ENCODE data around the gene ARAP3. TPM values are rescaled to one million over a fixed set of nuclear protein-coding genes. Genes with fewer than 3 reads are reported as not detected.

Gene ARAP3
- total RNA-seq, 1 experiment from 2014 or later: 10.6 TPM

- DNase-seq (ENCODE audit: low read depth): no peak
- in situ Hi-C loops (cut with HindIII; ENCODE audit: low pct_unique_long_range_greater_than_20kb, low sequenced_read_pairs): no loop called here
Measured at GRCh38 chr5:141706121-141706520, 24.1 kb upstream of the ARAP3 start.

DNA sequence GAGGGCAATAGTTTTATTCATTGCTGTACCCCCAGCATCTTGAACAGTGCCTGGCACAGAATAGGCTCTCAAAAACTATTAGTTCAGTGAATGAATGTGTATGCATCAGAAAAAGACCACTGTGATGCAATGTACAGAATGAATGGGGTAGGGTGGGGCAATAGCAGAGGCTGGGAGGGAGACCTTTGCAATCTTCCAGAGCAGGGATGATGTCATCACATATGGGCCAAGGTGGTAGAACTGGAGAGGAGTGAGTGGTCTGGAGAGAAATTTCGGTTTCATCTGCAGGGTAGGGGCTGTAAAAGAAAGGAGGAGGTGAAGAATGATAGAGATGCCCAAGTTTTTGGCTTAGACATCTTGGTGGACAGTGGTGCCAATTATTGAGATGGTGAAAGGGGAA, 23.4 kb upstream of the ARAP3 start:
- no peak for DNase-seq (ENCODE audit: low read depth)
- in situ Hi-C loops (cut with HindIII; ENCODE audit: low pct_unique_long_range_greater_than_20kb, low sequenced_read_pairs): no loop called here

- in situ Hi-C loops (cut with HindIII; ENCODE audit: low pct_unique_long_range_greater_than_20kb, low sequenced_read_pairs): no loop called here
Measured at GRCh38 chr5:141704782-141705297, 22.8 kb upstream of the ARAP3 start.

GRCh38 chr5:141703133-141703561, 21.1 kb upstream of the ARAP3 start:
- no peak for DNase-seq (ENCODE audit: low read depth)
- in situ Hi-C loops (cut with HindIII; ENCODE audit: low pct_unique_long_range_greater_than_20kb, low sequenced_read_pairs): no loop called here

More at GRCh38 chr5:141704782-141705297, 22.8 kb upstream of the ARAP3 start:
- DNase-seq (ENCODE audit: low read depth): peak; percentile 40

- in situ Hi-C loops (cut with HindIII; ENCODE audit: low pct_unique_long_range_greater_than_20kb, low sequenced_read_pairs): no loop called here
- no peak for DNase-seq (ENCODE audit: low read depth)
Measured at GRCh38 chr5:141701360-141702119, 19.5 kb upstream of the ARAP3 start.

DNA sequence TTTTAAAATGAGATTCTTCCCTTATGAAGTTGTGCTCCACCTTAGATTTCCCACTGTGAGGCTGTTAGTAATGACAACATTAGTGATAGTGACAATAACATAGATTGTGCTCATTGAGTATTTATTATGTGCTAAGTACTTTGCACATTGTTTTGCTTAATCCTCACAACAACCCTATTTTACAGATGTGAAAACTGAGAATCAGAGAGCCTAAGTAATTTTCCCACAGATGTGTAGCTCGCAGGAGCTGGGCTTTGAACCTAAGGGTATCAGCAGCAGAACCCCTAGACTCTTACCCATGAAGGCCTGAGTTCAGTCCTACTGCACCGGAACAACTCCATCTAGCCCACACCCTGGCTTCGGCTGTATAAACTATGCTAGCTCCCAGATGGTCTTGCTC, 15.6 kb upstream of the ARAP3 start:
- DNase-seq (ENCODE audit: low read depth): no peak
- in situ Hi-C loops (cut with HindIII; ENCODE audit: low pct_unique_long_range_greater_than_20kb, low sequenced_read_pairs): no loop called here

GRCh38 chr5:141696431-141696830, 14.4 kb upstream of the ARAP3 start:
- in situ Hi-C loops (cut with HindIII; ENCODE audit: low pct_unique_long_range_greater_than_20kb, low sequenced_read_pairs): no loop called here
- DNase-seq (ENCODE audit: low read depth): no peak

DNA sequence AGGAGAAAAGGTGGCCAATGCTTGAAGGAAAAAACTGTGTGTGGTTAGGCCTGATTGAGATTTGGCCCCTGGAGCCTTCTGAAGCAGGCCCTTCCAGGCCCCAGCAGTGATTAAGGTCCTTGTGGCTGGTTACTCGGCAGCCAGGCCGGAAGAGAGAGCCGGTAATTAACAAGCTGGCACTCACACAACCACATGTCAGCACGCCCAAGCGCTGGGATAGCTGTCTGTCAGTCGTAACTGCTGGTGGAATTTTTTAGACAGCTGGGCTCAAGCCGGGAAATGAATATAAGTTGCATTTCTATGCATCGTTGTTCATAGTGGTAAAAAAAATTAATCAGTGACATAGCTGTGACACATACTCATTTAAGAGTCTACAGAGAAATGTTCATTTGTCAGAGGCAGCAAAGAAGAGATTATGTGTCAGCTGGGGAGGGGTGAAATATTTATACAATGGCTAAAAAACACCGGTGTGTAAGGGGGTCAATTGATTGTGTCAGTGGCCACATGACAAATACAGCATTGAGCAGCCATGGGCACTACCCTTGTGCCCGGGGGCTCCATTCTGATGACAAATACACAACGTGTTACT, 13.7 kb upstream of the ARAP3 start:
- in situ Hi-C loops (cut with HindIII; ENCODE audit: low pct_unique_long_range_greater_than_20kb, low sequenced_read_pairs): no loop called here
- peak; percentile 75 for DNase-seq (ENCODE audit: low read depth)

DNA sequence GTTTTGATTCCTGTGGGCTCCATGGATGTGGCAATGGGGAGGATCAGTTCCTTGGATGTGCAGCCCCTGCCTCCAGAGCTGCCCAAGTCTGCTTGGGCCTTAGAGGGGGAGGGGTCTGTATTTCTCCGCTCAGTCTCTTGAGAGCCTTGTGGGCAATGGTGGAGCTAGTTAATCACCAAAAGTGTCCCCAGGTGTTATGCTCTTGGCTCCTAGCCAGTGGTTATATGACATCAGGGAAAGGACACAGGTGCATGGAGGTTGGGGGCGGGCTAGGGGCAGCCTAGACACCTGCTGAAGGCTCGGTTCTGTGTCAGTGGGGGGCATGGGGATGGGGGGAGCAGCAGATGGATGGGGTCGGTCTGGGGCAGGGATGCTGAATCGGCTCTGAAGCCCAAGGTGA, 12.4 kb upstream of the ARAP3 start:
- in situ Hi-C loops (cut with HindIII; ENCODE audit: low pct_unique_long_range_greater_than_20kb, low sequenced_read_pairs): no loop called here

GRCh38 chr5:141692919-141693725, 11.1 kb upstream of the ARAP3 start:
- DNase-seq (ENCODE audit: low read depth): peak; percentile 86
- in situ Hi-C loops (cut with HindIII; ENCODE audit: low pct_unique_long_range_greater_than_20kb, low sequenced_read_pairs): no loop called here

More for the DNA sequence above, 12.4 kb upstream of the ARAP3 start:
- no peak for DNase-seq (ENCODE audit: low read depth)

GRCh38 chr5:141692533-141692888, 10.5 kb upstream of the ARAP3 start:
- in situ Hi-C loops (cut with HindIII; ENCODE audit: low pct_unique_long_range_greater_than_20kb, low sequenced_read_pairs): no loop called here
- DNase-seq (ENCODE audit: low read depth): no peak

DNA sequence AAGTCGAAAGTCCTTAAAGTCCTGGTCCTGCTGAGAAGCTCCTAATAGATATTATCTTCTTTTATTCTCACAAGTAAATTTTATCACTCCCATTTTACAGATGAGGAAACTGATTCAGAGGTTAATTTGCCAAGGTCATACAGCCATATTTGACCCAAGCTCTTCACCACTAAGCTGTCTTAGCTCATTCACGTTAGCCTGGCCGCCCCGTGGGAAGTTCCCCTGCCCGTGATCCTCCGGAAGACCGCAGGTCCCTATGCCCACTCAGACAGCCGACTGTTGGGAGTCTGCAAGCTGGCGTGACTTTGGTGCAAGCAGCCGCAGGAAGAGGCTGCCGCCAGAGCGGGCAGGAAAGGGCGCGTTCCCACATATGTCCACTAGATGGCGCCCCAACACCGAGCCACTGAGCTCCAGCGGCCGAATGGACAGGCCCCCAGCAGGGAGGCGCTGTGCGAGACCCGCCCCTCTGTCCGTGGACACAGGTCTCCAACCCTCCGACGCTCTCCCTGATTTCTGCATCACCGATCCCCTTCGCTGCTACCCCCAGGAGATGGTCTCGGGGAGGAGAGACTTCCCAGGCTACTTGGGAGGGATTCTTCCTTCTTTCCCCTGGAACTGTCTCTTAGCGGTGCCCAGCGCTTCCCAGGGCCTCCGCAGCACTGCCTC, 10.0 kb upstream of the ARAP3 start:
- peak; percentile 82 for DNase-seq (ENCODE audit: low read depth)
- in situ Hi-C loops (cut with HindIII; ENCODE audit: low pct_unique_long_range_greater_than_20kb, low sequenced_read_pairs): no loop called here

DNA sequence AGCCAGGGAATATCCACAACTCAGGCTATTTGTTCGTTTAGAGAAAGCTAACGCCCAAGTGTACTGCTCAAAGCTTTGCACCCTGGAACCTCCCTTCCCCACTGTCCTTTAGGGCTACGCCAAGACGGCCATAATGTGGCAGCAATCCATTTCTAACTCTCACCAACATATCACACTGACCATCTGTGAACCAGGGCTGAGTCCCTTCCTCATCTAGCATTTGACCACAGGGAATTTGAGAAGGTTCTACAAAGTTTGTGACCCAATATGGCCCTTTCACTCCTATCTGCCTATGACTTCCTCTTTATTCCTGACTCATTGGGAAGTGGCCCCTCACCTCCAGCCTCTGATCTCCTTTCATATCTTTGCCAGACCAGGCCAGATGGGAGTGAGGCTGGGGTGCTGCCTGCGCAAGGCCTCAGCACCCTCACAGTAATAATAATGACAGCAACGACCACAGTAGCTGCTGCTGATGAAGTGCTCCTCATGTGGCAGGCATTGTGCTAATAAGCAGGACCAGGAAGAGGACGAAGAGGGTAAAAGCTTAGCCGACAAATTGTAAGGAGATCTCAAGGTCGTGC, 9.3 kb upstream of the ARAP3 start:
- in situ Hi-C loops (cut with HindIII; ENCODE audit: low pct_unique_long_range_greater_than_20kb, low sequenced_read_pairs): no loop called here
- no peak for DNase-seq (ENCODE audit: low read depth)

GRCh38 chr5:141686648-141687416, 4.8 kb upstream of the ARAP3 start:
- no peak for DNase-seq (ENCODE audit: low read depth)
- in situ Hi-C loops (cut with HindIII; ENCODE audit: low pct_unique_long_range_greater_than_20kb, low sequenced_read_pairs): no loop called here

DNA sequence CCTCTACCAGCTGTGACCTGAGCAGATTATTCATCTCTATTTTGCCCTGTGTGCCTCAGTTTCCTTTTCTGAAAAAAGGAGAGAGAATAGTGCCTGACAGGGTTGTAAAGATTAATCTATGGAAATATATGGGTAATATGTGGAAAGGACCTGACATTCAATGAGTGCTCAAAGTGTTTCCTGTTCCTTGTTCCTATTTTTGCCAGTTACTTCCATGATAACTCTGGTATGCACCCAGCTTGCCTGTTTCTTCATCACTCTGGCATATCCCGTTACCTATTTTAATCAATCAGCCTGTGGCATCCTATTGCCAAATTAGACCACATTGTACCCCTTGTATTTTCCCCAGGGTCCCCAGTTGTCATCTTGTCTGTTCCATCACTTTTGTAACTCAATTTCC, 3.6 kb upstream of the ARAP3 start:
- no peak for DNase-seq (ENCODE audit: low read depth)
- in situ Hi-C loops (cut with HindIII; ENCODE audit: low pct_unique_long_range_greater_than_20kb, low sequenced_read_pairs): no loop called here

DNA sequence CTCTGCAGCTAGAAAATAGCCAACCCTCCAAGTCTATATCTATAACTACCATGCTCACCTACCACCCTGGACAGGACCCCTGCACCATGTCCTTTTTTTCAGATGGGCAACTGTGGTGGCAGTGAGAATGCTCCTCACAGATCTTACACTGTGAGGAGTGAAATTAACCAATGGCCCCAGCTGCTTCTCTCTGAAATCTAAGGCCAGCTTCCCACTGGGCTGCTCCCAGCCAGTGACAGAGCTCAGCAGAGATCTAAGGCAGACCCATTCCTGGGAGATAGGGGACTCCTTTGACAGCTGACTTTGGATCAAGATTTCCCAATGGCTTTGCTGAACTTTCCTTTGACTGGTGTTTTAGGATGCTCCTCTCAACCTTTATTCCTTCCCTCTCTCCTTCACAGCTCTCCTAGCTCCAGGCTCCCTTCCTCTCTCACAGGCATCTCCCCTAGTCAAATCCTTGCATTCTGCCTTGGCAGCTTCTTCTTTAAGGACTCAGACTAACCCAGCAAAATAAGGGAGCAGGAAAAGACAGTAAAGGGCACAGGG, 1.6 kb upstream of the ARAP3 start:
- in situ Hi-C loops (cut with HindIII; ENCODE audit: low pct_unique_long_range_greater_than_20kb, low sequenced_read_pairs): no loop called here
- DNase-seq (ENCODE audit: low read depth): no peak

DNA sequence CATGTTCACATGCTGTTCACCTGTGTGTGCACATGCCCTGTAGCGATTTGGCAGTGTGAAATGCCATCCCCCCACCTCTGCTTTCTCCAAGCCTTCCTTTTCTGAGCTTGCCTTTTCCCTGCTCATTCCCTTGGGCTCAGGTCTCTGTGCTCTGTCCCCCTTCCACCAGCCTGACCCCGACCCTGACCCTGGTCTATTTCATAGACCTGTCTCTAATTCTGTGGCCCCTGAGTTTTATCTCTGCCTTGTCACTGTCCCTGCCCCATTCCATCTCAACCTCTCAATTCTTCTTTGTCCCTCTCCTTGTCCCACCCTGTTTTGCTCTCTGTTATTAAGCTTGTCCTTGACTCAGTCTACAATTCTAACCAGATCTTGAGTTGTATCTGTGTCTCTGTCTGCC, 735 bp downstream of the ARAP3 start:
- in situ Hi-C loops (cut with HindIII; ENCODE audit: low pct_unique_long_range_greater_than_20kb, low sequenced_read_pairs): no loop called here
- DNase-seq (ENCODE audit: low read depth): no peak

Measured in Caki2 (cell line).